Stimulated activated CD8-positive, alpha-beta memory T cell treated with anti-CD3 and anti-CD28 coated beads, Interleukin-4, amount 100 ng/mL, for 48 hours (primary cell): ENCODE data around the gene RNF123.

Experiments used
- DNase-seq: peaks from one replicate; pipeline ENCODE4 v3.0.0-alpha.2; 2020

RNF123 gene

DNA sequence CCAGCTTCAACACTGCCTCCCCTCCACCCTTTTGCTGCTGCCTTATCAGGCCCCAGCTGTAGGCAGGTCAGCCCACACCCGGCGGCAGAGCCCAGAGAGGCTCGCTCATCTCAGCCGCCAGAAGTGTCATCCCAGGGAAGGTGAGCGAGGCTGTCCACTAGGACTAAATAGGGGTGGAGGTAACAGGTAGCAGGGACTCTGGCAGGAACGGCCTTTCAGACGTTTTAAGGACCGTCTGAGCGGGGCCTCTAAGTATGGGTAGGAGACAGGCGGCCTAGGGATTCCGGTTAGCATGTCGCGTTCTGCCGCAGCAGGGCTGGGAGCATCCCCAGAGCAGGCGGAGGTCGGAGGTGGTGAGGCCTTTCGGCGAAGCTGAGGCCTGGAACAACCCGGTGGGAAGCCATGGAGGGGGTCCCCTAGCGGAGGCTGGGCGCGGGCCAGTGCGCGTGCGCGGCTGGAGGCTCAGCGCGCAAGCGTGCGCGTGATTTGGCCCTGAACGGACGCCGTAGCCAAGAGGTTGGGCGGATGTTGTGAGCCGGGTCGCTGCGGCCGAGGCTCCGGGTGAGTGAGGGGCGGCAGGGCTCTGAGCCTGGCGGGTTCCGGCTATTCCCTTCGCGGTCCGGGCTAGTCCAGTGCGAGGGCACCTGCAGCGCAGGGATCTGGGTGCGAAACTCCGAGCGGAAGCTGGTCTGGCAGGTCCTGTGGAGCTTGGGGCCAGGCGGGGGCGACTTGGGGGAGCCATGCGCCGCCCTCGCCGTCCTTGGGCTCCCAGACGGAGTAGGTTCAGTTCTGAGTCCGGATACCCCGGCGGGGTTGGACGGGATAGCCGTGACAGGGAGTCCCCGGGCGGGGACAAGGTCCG lies at the start of gene RNF123, which contains the start of gene MST1:
TSS of gene RNF123 (plus strand) at position 512 of the 862 bp plus-strand sequence. CDS start 1,609 bp downstream, outside the sequence.
TSS of gene MST1 (minus strand) at position 429 of the 862 bp plus-strand sequence. CDS start 783 bp downstream, outside the sequence.
- DNase-seq: peak; percentile 96

DNA sequence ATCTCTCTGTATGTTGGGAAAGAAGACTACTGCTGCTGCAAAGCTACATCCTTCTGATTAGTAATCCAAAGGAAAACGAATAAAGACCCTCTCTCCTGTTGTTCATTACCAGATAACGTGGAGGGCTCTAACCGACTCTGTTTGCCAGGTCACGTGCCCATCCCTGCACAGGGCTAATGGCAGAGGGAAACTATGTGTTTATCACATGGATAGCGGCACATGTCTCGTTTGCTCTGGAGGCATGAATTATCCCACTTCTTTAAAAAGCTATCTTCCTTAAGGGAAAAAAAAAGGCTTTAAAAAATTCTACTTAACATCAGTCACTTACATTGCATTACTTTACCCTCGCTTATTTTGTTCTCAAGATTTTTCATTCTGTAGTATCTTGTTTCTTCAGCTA lies 48.1 kb upstream of the RNF123 start:
- no peak for DNase-seq

DNA sequence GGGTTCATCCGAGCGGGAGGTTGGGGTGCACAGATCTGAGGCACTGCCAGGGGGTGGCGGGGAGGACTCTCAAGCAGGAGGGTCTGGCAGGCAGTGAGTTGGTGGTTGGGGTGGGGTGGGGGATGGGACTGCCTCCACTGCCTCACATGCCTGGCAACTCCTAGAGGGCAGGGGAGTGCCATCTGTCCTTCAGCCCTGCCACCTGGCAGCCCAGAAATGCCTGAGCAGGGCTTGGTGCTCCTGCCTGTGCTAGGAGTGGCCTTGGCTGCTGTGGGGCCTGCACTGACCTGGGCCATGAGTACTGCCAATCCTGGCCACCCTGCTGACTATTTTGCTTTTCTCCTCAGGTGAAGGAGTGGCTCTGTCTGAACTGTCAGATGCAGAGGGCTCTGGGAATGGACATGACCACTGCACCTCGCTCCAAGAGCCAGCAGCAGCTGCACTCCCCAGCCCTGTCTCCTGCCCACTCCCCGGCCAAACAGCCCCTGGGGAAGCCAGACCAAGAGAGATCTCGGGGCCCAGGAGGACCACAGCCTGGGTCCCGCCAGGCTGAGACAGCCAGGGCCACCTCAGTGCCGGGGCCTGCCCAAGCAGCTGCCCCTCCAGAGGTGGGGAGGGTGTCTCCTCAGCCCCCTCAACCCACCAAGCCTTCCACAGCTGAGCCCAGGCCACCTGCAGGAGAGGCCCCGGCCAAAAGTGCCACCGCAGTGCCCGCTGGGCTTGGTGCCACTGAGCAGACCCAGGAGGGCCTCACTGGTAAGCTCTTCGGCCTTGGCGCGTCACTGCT lies 47.2 kb upstream of the RNF123 start:
- no peak for DNase-seq

DNA sequence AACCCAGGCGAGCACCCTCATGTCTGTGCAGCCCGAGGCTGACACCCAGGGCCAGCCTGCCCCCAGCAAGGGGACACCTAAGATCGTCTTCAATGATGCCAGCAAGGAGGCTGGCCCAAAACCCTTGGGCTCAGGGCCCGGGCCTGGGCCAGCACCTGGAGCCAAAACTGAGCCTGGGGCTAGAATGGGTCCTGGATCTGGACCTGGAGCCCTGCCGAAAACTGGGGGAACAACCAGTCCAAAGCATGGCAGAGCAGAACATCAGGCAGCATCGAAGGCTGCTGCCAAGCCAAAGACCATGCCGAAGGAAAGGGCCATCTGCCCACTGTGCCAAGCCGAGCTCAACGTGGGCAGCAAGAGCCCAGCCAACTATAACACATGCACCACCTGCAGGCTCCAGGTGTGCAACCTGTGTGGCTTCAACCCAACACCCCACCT lies 46.6 kb upstream of the RNF123 start:
- no peak for DNase-seq

DNA sequence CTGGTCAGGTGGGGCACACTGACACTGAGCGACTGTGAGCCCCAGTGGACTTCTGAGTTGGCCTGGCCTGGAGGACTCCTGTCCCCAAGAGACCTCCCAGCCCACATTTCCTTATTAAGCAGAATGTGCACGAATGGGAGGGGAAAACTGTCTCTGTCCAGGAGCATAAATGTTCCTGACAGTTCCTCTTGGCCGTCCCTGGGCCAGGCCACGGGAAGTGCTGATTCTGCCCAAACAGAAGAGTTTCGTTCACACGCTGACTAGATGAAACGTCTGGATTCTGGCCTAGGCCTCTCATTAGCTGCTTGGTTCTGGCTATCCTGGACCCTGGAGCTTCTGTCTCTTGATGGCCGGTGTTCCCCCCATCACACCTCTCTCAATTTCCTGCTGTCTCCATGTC lies 44.7 kb upstream of the RNF123 start:
- no peak for DNase-seq

DNA sequence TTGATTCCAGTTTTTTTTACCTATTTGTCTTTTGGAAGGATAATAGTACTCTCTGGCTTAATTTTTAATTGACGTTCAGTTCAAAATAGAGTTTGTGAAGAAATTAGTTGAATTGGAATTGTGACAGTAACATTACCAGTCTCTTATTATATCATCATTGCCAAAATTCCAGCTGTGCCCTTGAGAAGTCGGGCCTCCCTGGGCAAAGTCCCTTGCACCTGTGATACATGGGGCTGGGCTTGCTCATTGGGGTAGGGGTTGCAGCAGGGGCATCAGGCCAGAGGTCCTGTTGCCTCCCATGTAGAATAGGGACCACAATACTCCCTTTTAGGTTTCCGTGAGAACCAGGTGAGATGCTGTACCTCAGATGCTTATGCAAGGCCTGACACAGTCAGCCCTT lies 43.1 kb upstream of the RNF123 start:
- DNase-seq: no peak

DNA sequence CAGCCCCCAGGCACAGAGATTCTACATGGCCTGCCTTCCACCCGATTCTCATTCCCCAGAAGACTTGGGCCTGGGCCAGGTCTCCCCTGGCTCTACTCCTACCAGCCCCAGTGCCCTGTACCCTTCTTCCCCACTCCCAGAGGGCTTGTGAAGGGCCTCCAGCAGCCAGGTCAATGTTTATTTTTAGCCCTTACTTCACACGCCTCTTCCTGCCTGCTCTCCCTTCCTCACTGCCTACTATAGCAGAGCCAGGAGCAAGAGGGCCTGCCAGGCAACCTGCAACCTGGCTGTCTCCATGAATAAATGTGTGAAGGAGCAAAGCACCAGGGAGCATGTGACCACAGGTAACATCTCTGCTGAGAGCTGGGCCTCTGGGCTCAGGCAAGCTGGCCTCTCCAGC lies 41.6 kb upstream of the RNF123 start:
- DNase-seq: no peak

DNA sequence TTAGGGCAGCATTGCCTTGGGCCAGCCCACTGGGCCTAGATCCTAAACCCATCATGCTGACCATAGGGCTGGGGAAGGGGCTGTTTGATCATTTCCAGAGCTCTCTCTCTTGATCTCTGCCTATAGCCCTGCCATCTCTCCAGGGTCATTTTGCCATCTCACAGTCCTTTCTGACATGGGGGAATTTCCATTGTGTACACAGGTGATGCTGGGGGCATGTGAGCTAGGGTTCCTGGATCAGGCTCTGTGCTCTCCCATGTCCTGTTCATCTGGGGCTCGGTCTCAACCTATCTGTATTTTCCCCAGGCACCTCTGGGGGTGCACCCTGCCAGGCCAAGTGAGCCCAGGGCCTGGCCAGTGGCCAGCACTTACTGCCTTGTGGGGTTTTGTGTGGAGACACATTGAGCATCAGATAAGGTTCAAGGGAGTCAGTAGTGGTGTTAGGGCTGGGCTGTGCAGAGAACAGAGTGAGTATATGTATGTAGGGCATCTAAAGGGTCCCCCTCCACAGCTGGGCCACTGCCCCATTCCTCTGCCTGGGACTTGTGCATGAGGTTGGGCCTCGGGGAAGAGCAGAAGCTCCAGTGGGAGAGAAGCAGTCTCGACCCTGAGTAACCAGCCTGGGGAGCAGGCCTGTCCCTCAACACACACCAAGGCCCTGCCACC lies 40.9 kb upstream of the RNF123 start:
- DNase-seq: no peak

DNA sequence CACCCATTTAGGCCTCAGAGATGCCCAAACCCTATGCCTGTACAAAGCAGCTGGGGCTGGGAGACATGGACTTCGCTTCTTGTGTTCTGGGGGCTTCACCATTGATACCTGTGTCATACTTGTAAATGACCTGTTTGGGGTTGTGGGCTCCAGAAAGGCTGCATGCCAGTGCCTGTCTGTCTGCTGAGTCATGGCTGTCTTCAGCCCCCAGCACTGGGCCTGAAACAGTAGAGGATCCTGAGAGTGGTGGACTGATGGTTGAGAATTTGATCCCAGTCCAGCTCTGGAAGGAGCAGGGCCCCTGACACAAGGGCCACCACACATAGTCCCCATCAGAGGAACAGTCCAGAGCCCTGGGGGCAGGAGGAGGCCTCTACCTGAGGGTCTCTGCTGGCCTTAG lies 39.8 kb upstream of the RNF123 start:
- no peak for DNase-seq

DNA sequence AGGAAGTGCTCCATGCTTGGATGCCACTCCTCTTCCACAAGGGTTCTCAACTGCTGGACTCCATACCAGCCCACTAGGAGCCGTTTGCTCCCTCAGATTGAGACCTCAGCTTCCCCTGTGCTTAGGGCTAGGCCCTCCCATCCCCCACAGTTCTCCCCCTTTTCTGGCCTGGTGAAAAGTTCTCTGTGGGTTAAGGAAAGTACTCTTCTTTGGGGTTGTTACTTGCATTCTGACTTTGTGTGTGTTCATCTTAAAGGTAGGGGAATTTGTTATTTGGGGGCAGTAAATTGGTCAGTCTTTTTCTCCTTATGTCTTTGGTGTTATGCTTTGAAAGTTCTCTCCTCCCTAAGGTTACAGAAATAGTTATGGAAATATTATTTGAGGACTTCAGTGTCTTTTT lies 39.2 kb upstream of the RNF123 start:
- DNase-seq: no peak

DNA sequence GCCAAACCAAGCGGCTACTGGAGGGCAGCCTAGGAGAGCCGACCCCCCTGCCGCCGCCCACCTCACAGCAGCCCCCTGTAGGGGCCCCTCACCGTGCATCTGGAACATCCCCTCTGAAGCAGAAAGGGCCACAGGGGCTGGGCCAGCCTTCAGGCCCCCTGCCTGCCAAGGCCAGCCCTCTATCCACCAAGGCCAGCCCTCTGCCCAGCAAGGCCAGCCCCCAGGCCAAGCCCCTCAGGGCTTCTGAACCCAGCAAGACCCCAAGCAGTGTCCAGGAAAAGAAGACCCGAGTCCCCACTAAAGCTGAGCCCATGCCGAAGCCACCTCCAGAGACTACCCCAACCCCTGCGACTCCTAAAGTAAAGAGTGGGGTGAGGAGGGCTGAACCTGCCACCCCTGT lies 38.7 kb upstream of the RNF123 start:
- no peak for DNase-seq

DNA sequence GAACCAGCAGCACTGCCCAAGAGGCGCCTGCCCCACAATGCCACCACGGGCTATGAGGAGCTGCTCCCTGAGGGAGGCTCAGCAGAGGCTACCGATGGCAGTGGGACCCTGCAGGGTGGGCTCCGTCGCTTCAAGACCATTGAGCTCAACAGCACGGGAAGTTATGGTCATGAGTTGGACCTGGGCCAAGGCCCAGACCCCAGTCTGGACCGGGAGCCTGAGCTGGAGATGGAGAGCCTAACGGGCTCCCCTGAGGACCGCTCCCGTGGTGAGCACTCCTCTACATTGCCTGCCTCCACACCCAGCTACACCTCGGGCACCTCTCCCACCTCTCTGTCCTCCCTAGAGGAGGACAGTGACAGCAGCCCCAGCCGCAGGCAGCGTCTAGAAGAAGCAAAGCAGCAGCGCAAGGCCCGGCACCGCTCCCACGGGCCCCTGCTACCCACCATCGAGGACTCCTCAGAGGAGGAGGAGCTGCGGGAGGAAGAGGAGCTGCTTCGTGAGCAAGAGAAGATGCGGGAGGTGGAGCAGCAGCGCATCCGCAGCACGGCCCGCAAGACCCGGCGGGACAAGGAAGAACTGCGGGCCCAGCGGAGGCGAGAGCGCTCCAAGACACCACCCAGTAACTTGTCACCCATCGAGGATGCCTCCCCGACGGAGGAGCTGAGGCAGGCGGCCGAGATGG lies 37.0 kb upstream of the RNF123 start:
- no peak for DNase-seq

DNA sequence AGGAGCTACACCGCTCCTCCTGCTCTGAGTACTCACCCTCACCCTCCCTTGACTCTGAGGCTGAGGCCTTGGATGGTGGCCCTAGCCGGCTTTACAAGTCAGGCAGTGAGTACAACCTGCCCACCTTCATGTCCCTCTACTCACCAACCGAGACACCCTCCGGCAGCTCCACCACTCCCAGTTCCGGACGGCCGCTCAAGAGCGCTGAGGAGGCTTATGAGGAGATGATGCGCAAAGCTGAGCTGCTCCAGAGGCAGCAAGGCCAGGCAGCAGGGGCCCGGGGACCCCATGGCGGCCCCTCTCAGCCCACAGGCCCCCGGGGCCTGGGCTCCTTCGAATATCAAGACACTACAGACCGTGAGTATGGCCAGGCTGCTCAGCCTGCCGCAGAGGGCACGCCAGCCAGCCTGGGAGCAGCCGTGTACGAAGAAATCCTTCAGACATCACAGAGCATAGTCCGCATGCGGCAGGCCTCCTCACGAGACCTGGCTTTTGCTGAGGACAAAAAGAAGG lies 36.4 kb upstream of the RNF123 start:
- DNase-seq: no peak

DNA sequence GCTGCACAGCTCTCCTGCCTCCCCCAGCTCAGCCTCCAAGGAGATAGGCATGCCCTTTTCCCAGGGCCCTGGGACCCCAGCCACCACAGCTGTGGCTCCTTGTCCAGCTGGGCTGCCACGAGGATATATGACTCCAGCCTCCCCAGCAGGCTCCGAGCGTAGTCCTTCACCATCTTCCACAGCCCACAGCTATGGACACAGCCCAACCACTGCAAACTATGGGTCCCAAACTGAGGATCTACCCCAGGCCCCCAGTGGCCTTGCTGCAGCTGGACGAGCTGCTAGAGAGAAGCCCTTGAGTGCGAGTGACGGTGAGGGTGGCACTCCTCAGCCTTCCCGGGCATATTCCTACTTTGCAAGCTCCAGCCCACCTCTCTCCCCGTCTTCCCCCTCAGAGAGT lies 35.7 kb upstream of the RNF123 start:
- DNase-seq: no peak

DNA sequence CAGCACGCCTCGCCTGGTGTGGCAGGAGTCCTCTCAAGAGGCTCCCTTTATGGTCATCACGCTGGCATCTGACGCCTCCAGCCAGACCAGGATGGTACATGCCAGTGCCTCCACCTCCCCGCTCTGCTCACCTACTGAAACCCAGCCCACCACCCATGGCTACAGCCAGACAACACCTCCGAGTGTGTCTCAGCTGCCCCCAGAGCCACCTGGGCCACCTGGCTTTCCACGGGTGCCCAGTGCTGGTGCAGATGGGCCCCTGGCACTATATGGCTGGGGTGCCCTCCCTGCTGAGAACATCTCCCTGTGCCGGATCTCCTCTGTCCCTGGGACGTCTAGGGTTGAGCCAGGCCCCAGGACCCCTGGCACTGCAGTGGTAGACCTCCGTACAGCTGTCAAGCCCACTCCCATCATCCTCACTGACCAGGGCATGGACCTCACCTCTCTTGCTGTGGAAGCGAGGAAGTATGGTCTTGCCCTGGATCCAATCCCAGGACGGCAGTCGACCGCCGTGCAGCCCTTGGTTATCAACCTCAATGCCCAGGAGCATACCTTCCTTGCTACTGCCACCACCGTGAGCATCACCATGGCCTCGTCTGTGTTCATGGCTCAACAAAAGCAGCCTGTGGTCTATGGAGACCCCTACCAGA lies 35.1 kb upstream of the RNF123 start:
- no peak for DNase-seq

DNA sequence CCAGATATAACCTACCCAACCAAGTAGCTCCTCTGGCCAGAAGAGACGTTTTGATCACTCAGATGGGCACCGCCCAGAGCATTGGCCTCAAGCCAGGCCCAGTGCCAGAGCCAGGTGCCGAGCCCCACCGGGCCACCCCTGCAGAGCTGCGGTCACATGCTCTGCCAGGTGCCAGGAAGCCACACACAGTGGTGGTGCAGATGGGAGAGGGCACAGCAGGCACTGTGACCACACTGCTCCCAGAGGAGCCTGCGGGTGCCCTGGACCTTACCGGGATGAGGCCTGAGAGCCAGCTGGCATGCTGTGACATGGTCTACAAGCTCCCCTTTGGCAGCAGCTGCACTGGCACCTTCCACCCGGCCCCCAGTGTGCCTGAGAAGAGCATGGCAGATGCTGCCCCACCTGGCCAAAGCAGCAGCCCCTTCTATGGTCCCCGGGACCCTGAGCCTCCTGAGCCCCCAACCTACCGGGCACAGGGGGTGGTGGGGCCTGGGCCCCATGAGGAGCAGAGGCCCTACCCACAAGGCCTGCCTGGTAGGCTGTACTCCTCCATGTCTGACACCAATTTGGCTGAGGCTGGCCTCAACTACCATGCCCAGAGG lies 34.3 kb upstream of the RNF123 start:
- DNase-seq: no peak

DNA sequence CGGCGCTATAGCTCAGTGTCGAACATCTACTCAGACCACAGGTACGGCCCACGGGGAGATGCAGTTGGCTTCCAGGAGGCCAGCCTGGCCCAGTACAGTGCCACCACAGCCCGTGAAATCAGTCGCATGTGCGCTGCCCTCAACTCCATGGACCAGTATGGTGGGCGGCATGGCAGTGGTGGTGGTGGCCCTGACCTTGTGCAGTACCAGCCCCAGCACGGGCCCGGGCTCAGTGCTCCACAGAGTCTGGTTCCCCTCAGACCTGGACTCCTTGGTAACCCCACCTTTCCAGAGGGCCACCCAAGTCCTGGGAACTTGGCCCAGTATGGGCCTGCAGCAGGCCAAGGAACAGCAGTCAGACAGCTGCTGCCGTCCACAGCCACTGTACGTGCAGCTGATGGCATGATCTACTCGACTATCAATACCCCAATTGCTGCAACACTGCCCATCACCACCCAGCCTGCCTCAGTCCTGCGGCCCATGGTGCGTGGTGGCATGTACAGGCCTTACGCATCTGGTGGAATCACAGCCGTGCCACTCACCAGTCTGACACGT lies 33.5 kb upstream of the RNF123 start:
- DNase-seq: no peak

DNA sequence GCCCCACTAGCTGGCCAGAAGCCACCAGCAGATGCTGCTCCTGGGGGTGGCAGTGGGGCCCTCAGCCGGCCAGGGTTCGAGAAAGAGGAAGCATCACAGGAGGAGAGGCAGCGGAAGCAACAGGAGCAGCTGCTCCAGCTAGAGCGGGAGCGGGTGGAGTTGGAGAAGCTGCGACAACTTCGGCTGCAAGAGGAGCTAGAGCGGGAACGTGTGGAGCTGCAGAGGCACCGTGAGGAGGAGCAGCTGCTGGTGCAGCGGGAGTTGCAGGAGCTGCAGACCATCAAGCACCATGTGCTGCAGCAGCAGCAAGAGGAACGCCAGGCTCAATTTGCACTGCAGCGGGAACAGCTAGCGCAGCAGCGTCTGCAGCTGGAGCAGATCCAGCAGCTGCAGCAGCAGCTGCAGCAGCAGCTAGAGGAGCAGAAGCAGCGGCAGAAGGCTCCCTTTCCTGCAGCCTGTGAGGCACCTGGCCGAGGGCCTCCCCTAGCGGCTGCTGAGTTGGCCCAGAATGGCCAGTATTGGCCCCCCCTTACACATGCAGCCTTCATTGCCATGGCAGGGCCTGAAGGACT lies 32.7 kb upstream of the RNF123 start:
- no peak for DNase-seq

DNA sequence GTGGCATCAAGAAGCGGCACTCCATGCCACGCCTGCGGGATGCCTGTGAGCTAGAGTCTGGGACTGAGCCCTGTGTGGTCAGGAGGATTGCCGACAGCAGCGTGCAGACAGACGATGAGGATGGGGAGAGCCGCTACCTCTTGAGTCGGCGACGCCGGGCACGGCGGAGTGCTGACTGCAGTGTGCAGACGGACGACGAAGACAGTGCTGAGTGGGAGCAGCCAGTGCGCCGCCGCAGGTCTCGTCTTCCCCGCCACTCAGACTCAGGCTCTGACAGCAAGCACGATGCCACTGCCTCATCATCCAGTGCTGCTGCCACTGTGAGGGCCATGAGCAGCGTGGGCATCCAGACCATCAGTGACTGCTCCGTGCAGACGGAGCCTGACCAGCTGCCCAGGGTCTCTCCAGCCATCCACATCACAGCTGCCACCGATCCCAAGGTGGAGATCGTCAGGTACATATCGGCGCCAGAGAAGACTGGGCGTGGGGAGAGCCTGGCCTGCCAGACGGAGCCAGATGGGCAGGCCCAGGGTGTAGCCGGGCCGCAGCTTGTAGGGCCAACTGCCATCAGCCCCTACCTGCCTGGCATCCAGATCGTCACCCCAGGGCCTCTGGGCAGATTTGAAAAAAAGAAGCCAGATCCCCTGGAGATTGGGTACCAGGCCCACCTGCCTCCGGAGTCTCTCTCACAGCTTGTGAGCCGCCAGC lies 32.0 kb upstream of the RNF123 start:
- no peak for DNase-seq

DNA sequence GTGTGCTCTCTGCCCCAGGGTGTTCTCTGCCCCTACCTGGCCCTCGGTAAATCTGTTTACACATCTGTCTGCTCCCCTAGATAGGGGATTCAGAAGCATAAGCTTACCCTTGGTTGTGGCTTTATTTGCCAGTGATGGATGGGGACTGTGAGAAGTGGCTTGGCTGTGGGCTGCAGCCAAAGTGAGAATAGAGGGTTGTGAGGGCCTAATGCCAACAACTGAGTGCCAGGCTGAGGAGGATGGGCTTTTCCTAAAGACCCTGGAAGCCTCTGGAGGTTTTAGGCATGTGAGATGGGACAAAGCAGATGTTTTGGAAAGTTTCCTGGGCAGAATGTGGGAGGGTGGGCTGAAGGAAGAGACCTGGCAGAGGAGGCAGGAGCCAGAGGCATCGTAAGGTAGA lies 30.6 kb upstream of the RNF123 start:
- DNase-seq: no peak
